HS-27A (cell line): ENCODE data around the gene NOTCH2.

Experiments
- DNase-seq: peaks from one replicate; pipeline ENCODE4 v3.0.0-alpha.2; 2012; ENCODE audit warnings: low read depth, missing footprints

Gene NOTCH2

DNA sequence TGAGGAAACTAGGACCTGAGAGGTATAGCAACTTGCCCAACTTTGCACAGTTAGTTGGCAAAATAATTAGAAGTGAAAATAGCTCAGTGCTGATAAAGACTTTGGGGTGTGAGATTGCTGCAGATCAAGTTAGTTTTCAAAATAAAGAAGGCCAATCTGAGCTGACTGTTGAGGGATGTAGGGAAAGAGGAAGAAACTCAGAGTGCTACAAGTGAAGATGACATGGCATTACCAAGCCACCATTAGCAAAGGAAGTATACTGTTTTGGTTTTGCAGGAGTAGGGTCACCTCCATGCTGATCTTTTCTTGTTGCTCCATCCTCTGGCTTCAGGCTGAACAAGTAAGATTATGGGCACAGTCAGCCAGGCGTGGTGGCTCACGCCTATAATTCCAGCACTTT is 94.5 kb downstream of the NOTCH2 start:
- DNase-seq: no peak

DNA sequence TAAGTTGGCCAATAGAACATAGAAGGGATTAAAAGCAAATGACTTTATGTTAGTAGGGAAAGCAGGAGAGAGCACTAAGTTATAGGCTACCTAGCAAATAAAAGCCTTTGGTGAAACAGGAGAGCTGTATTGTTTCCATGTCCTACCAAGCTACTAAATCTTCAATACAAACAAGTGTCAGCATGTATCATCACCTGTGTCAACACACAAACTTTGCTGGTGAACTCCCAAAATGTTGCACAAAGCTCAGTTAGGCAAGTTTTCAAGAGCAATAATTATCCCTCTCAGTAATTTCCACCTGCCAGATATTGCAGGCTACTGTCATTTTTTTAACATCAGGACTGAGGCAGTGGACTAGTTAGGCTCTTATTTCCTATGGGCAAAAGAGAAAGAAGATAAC is 95.4 kb downstream of the NOTCH2 start:
- DNase-seq: no peak

DNA sequence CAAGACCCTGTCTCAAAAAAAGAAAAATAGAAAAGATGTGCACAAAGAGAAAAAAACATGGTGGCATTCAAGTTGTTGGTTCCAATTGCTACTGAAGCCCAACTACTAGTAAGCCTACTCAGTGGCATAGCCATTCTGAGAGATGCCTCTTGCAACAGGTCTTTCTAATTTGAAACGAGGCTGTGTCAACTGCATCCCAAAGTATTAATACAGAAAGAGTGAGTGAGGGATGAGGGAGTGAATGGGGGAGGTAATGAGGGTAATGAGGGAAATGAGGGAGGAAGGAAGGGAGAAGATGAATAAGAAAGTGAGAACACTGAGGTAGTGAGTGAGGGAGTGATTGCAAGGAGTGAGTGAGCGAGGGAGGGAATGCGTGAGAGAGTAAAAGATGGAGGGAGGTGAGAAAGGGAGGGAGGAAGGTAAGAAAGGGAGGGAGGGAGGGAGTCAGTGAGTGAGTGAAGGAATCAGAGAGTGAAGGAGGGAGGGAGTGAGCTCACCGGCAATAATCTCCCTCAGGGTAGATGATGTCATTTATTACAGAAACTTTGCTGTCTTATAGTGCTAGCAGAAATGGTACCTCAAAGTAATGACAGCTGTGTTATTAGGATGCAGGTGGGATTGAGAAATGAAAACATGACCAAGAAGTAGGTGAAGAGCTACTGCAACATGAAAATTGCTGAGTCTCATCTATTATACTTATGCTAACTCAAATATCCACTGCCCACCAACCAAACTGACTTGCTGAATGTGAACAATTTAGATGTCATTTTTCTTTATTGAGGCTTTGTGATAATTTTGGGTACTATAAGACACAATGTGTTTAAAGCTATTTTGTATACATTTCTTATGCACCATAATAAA is 97.5 kb downstream of the NOTCH2 start:
- no peak for DNase-seq

DNA sequence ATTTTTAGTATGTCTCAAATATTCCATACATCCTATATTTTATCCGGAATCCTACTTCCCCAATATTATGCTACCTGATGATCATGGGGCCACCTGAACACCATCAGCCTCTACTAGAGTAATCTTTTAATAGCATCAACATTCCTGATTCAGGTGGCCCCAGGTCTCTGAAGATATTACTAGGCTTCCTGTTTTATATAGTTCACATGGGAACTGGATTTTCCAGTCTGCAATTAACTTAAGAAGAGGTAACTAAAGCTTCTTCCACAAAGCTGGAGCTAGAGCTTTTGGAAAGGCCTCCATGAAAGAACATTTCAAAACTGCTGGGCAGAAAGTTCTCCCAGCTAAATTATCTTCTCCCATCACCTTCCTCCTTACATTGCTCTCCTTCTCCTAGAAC is 100.9 kb downstream of the NOTCH2 start:
- no peak for DNase-seq

DNA sequence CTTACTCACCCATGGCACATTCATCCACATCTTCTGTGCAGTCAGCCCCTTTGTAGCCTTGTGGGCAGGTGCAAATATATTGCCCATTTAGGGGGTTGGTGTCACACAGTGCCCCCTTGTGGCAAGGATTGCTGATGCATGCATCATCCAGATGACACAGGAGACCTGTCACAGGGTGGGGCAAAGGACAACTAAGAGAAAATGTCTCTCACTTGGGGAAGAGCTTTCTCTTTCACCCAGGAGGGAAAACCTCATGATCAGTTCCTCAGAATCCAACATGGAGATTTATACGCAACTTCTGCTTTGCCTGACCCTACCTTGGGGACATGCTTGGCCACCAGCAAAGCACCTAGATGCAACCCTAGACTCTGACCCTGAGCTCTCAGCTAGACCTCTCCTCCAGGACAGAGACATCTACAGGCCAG is 101.4 kb downstream of the NOTCH2 start:
- DNase-seq: no peak

DNA sequence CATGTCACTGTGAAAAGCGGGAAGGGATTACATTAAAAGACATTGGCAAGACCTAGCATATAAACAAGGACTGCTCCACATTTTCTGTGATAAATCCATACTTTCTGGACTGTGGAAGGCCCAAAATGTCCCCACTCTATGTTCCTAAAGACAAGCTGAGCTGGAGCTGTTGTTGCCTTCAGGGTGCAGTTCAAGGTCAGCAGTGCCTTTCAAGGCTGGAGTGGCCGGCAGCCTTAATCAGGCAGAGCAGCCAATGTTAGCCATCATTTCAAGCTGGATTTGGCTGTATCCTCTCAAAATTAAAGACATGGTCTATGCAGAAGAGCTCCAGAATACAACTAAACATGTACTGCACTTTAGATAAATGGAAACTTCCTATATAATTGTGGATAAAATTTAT is 102.8 kb downstream of the NOTCH2 start:
- no peak for DNase-seq

DNA sequence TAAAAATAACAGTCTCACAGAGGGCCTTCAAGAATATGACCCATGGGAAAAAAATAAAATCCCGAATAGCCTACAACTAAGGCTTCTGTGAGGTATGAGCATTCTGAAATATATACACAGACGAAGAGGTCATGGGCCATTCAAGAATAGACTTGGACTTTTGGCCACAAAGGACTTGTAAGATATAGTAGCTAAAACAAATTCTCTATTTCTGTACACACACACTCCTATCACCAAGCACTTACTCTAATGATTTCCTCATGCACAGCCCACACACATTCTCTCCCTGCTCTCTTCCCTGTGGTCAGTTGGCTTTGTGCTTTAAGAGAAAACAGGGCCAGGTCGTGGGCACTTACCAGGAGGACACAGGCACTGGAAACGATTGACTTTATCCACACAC is 103.4 kb downstream of the NOTCH2 start:
- DNase-seq: no peak

DNA sequence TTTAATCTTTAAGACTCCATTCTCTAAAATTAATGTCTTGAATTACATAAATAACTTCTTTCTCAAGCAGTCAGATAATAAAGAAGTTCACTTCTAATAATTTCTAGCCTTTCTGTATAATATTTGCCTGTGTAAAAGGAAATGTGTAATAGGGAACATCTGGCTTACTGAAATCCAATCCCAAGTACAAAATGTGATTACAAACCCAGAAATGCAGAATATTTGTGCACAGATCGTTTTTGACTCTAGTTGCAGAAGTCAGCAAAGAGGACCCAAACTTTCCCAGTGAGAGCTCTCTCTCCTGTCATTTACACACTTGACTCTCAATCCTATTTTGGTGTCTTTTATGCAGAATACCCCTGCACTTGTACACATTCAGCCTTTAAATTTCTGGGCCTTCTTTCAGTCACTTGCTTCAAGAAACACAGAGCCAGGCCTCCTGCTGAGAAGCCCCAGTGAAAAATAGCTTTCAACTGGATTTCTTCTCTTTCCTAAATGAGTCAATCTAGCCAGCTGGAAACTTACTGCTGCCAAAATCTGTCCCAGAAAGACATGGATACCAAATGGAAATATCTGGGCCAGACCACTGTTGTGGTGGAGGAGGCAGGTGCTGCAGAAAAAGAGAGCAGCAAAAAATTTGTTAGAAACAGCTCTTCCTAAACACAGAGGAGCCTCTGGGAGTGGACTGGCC is 104.6 kb downstream of the NOTCH2 start:
- no peak for DNase-seq

DNA sequence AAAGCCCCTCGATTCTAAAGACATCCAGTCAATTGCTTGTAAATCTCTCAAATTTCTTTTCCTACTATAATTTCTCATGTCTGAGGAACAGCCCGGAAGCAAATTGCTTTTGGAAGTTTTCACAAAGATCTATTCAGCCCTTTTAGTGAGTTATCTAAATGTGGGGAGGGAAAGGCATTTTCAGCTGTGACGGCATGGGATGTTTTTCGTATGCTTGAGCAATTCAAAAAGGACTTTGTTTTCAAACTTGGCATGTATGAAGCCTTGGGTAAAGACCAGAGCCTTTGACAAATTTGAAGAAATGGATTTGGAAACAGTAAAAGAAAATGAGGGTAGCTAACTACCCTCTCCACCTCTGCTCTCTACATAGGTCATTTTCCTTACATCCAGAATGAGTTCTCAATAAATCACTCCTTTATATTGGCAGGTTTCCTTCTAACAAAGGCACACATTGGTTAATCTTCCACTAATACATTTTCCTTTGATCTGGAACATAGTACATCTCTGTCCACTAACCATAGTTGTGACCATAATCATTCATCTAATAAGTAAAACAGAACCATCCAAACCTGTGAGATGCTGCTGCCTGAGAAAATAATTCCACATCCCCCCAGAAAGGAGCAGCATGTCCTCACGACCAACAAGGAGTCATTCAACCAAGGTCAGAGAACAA is 107.0 kb downstream of the NOTCH2 start:
- no peak for DNase-seq

DNA sequence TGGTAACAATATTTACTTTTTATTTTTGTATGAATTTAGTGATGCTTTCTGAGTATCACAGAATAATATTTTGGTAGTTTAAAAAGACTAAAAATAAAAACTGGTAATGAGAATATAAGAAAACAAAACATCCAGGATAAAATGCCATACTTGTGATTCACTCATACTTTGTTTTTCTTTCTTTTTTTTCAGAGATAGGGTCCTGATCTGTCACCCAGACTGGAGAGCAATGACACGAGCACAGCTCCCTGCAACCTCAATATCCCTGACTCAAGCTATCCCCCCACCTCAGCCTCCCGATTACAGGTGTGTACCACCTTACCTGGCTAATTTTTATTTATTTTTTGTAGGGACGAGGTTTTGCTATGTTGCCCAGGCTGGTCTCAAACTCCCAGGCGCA is 109.0 kb downstream of the NOTCH2 start:
- DNase-seq: no peak

DNA sequence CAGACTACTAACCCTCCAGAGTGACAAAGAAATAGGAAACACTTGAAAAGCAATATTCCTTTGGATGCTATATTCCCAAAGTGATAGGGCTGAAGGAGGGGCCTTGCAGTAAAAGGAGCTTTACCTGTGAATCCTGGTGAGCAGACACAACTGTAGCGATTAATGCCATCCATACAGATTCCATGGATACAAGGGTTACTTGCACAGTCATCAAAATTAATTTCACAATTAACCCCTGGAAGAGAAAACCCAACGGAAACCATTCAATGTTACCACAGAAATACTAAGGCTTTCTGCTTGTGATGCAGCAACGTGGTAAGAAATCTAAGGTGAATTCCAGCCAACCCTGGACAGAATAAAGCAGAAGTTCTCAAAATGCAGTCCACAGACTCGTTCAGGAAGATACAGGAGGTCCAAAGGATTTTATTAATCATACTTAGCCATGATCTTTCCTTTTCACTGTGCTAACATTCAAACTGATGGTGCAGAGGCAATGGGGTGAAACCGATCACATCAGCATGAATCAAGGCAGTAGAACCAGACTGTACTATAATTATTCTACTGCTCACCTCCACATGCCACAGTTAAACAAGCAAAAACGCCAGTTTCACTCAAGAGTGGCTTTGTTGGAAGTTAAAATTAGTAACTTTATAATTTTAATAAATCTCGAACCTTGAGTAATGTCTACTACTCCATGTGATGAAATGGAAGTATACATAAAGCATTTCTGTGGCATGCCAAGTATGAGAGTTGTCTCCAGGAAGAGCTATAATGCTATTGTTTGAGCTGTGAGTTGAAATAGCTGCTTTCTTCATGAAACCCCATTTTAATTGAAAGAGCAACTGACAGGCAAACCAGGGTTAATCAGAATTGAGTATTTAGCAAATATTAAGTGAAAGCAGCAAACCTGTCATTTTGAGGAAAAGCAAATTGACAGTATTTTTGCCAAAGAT is 109.9 kb downstream of the NOTCH2 start:
- DNase-seq: no peak

DNA sequence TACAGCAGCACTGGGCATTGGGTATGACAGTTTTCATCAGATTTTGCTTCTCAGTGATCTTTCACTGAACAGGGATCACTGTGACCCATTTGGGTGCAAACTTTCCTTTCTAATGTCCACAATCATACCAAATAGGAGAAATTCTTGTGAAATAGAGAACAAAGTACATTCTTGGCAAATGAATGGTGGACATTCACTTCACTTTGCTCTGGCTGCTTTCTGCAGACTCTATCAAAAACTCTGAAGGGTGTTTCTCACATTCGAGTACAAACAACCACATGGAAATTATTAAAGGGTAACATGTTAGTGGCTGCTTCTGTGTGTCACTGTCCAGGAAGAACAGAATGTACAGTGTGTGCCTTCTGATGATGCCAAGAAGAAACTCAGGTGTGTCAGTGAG is 111.2 kb downstream of the NOTCH2 start:
- DNase-seq: no peak

DNA sequence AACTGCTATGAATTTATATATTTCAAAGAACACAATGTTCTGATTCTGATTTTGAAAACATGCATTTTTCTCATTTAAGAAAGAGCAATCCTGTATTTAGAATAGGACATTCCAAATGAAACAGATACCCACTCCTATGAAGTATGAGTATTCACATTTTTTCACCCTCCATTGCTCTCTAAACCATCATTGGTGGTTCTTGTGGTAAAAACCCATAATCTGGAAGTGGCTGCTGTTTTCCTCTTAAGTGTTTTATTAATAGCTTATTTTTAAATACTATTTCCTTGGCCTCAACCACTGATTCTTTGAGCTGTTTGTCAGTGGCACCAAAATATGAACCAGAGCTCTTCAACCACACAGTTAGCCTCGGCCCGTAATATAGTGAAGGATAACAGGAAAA is 113.2 kb downstream of the NOTCH2 start:
- no peak for DNase-seq

DNA sequence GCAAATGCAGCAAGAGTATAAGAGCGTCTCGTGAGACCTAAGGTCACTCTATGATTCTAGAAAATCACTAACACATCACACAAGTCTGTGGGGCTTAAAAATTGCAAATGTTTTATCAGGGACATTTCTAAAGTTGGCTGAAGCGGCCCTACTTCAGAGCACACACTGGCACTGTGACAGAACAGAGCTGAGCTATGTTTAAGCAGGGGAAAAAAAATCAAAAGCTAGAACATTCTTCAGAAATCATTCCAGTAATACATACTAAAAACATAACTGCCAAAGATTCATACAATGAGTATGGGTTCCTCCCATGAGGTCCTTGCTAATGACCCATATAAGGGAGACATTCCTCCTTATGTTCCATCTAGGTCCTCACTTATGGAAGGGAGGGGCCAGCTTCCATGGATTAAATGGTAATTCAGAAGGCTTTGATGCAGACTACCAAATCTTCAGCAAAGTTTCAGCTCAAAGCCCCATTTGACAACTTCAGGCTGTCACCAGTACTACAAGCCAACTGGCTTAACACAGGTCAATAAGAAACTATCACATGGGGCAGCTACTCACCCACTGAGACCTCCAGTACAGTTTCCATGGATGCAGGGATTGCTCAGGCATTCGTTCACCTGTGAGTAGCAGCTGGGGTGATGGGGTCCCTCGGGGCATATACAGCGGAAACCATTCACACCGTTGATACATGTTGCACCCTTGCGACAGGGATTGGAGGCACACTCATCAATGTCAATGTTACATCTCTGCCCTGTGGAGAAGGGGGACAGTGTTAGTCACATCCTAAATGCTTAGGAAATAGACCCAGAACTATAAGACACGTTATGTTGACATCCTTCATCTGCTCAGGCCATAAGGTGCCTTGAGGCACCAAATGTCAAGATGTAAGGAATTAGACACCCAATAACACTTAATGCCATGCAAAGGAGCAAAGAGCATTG is 114.7 kb downstream of the NOTCH2 start:
- no peak for DNase-seq

DNA sequence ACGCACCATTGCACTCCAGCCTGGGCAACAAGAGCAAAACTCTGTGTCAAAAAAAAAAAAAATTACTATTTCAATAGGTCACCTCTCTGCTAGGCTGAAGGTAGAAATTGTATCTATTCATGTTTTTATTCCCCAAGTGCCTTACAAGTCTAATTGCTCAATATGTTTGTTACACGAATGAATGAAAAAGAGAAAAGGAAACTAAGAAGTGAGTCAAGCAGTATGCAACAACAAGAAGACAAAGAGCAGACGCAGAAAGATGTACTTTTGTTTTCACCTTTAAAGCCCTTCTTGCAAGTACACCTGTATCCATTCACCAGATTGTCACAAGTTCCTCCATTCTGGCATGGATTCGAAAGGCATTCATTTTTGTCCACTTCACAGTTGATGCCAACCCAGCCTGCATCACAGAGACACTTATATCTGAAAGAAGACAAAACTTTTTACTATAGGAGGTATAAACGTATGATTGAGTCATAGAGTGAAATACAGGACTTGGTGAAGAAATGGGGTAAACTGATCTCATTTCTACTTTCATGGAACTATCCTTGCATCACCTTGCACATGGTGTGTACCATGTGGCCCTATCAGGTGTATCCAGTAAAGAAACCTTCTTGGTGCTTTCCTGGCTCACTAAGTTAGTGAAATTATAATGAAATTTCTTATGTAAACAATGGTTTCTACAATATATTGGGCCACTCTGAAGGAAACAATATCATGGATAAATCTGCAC is 116.0 kb downstream of the NOTCH2 start:
- no peak for DNase-seq

DNA sequence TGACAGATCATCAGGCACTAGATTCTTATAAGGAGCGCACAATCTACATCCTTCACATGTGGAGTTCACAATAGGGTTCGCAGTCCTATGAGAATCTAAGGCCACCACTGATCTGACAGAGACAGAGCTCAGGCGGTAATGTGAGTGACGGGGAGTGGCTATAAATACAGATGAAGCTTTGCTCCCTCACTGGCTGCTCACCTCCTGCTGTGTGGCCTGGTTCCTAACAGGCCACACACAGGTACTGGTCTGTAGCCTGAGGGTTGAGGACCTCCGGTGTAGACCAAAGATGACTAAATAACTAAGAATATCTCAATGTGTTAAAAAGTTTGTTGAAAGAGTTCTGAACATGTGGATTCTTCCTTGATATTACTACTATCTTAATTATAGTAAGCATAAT is 117.0 kb downstream of the NOTCH2 start:
- DNase-seq: no peak

DNA sequence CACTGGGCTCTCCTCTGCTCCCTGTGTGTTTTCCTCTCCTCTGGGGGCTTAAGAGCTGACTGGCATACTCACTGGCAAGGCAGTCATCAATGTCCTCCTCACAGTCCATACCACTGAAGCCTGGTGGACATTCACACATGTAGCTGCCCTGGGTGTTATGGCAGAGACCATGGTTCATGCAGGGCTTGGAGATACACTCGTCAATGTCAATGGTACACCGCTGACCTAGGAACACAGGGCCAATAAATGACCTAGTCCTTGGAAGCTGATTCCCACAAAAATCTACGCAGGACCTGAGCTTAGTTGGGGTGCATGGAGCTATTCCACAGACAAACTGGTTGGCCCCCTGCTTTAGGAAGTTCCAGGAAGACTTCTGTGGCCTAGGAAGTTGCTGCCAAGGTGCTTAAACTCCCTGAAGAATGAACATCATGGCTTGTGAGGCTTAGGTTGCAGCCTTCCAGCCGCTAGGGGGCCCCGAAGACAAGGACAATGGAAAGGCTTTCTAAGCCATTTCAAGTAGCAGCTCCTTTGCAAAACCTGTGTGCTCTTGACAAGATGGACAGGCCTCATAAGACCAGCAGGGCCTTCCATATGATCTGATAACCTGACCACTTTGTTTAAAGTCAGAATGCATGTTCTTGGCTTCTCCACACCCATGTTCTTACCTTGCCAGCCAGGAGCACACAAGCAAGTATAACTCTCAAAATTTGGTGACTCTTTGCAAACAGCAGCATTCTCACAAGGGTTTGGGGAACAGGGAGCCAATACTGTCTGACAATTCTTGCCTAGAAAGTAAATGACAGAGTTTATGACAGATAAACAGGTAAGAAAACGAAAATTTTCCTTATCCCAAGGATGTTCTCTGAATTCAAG is 120.9 kb downstream of the NOTCH2 start:
- peak; percentile 50 for DNase-seq

DNA sequence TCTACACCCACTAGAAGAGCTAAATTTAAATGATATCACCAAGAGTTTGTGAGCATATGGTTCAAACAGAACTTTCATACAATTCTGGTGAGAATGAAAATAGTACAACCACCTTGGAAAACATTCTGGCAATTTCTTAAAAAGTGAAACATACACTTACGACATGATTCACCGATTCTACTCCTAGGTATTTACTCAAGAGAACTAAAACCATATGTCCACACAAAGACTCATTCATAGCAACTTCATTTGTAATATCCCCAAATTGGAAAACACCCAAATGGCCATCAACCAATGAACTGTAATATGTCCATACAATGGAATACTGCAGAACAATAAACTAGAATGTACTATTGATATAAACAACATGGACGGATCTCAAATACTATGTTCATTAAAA is 122.0 kb downstream of the NOTCH2 start:
- DNase-seq: peak; percentile 53

DNA sequence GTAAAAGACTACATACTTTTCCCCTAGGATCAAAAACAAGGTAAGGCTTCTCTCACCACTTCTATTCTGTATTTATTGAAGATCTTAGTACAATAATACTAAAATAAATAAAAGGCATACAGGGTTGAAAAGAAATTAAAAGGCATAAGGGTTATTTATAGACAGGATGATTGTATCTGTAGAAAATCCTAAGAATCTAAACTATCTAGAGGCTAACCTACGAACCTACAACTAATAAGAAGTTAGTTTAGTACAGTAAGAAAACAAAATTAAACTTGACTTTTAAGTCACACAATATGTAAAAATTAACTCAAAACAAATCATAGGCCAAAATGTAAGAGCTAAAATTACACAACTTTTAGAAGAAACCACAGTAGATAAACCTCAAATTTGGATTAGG is 122.7 kb downstream of the NOTCH2 start:
- no peak for DNase-seq
